Endothelial cell of umbilical vein (primary cell): ENCODE measurements around the gene DISP3. TPM values are rescaled to one million over a fixed set of nuclear protein-coding genes. Genes with fewer than 3 reads are reported as not detected.

Experiments
- BruUV-seq: library from RNA; stranded (reverse); fragments of 400-500 nt; replicated peaks from 2 replicates; lab custom pipeline; 2021; lab: Mats Ljungman, UMichigan
- CTCF ChIA-PET: fragments of 300-600, 350-600 bp; sonication (Branson Sonifier 250); formaldehyde crosslinking; loops from one replicate; lab custom pipeline; 2021; ENCODE audit warnings: antibody characterized with exemption, inconsistent platforms; lab: Charles Lee
- POLR2A ChIA-PET: fragments of 300-600, 350-600 bp; sonication (Branson Sonifier 250); formaldehyde crosslinking; loops from one replicate; lab custom pipeline; 2021; ENCODE audit warnings: antibody characterized with exemption, inconsistent platforms; lab: Charles Lee
- DNase-seq: peaks from one replicate; pipeline ENCODE4 v3.0.0-alpha.2; 2011; ENCODE audit warnings: low read depth, low spot score
- FAIRE-seq: peaks from 2 replicates; lab custom pipeline; 2011; peaks lifted over from hg19 to GRCh38; lab: Jason Lieb, UNC
- H2AFZ ChIP-seq: 2 replicates; pipeline ENCODE4 v1.6.0; 2012; ENCODE audit warnings: low read depth, low read length, control low read depth, inconsistent platforms
- H3K27ac ChIP-seq: 2 replicates; pipeline ENCODE4 v1.5.1; 2011; ENCODE audit warnings: low read depth, mild to moderate bottlenecking, control low read depth, low read length, moderate library complexity; ENCODE audit not compliant: insufficient read depth
- H3K27me3 ChIP-seq, 2 experiments: 2 replicates each; pipeline versions ENCODE4 v1.6.0 to v1.6.1; 2011; ENCODE audit warnings: low read length in 2 of 2, mixed read lengths in 1 of 2; ENCODE audit not compliant: control insufficient read depth in 2 of 2, insufficient read depth in 2 of 2
- H3K36me3 ChIP-seq, 2 experiments: 2 replicates in 1 of 2; 3 replicates in 1 of 2; pipeline ENCODE4 v1.5.1; 2011; ENCODE audit warnings: low read length in 2 of 2, mild to moderate bottlenecking in 1 of 2, moderate library complexity in 1 of 2; ENCODE audit not compliant: control insufficient read depth in 2 of 2, insufficient read depth in 2 of 2; ENCODE audit errors: extremely low read depth in 1 of 2
- H3K4me1 ChIP-seq: 3 replicates; pipeline ENCODE4 v1.5.1; 2011; ENCODE audit warnings: mild to moderate bottlenecking, low read length; ENCODE audit not compliant: control insufficient read depth, insufficient read depth; ENCODE audit errors: extremely low read depth
- H3K4me2 ChIP-seq: 2 replicates; pipeline ENCODE4 v1.6.1; 2011; ENCODE audit warnings: low read length, control low read depth, mixed read lengths; ENCODE audit not compliant: insufficient read depth
- H3K4me3 ChIP-seq, 3 experiments: fragments of 200-600 bp in 1 of 3; sonication (generic), shearing (Covaris generic) in 1 of 3; replicated peaks in 1 of 3; 2 replicates each; pipeline ENCODE4 v1.5.1; 2011 to 2016; ENCODE audit warnings: control low read depth in 3 of 3, low read length in 3 of 3, mild to moderate bottlenecking in 2 of 3, inconsistent platforms in 1 of 3, low read depth in 1 of 3, moderate library complexity in 1 of 3; ENCODE audit not compliant: insufficient read depth in 1 of 3
- H3K79me2 ChIP-seq: 2 replicates; pipeline ENCODE4 v1.6.0; 2012; ENCODE audit warnings: low read length, inconsistent platforms; ENCODE audit not compliant: control insufficient read depth, insufficient read depth
- H3K9ac ChIP-seq: replicated peaks from 2 replicates; pipeline ENCODE3; 2011; ENCODE audit warnings: low read length, control low read depth; ENCODE audit not compliant: insufficient read depth; ENCODE audit errors: extremely low read depth
- H3K9me1 ChIP-seq: replicated peaks from 3 replicates; pipeline ENCODE4 v1.6.0; 2011; ENCODE audit warnings: mild to moderate bottlenecking, low read length; ENCODE audit not compliant: control insufficient read depth, insufficient read depth; ENCODE audit errors: extremely low read depth
- H3K9me3 ChIP-seq: replicated peaks from 2 replicates; pipeline ENCODE4 v1.5.1; 2012; ENCODE audit warnings: low read length, inconsistent platforms; ENCODE audit not compliant: control insufficient read depth, insufficient read depth
- H4K20me1 ChIP-seq: replicated peaks from 2 replicates; pipeline ENCODE3; 2011; ENCODE audit warnings: mild to moderate bottlenecking, low read length; ENCODE audit not compliant: control insufficient read depth, insufficient read depth; ENCODE audit errors: extremely low read depth
- CTCF ChIP-seq, 2 donors: IDR thresholded peaks; 1 replicate in 1 of 2; 2 replicates in 1 of 2; pipeline ENCODE4 v1.5.1; 2011; ENCODE audit warnings: low read length in 2 of 2, mild to moderate bottlenecking in 2 of 2, moderate library complexity in 2 of 2, control low read depth in 1 of 2, inconsistent platforms in 1 of 2, low read depth in 1 of 2; ENCODE audit not compliant: insufficient read depth in 1 of 2; ENCODE audit errors: extremely low read depth in 1 of 2
- EZH2 ChIP-seq: IDR thresholded peaks from 2 replicates; pipeline ENCODE4 v1.6.1; 2012; ENCODE audit warnings: borderline replicate concordance, low read depth, mild to moderate bottlenecking, moderate library complexity, low read length, inconsistent platforms; ENCODE audit not compliant: severe bottlenecking
- FOS ChIP-seq: IDR thresholded peaks from 2 replicates; pipeline ENCODE4 v1.6.1; 2011; ENCODE audit warnings: mild to moderate bottlenecking, low read length, moderate library complexity, borderline replicate concordance; ENCODE audit not compliant: insufficient read depth
- GATA2 ChIP-seq: IDR thresholded peaks from 2 replicates; pipeline ENCODE4 v1.7.0; 2011; ENCODE audit warnings: low read depth, mild to moderate bottlenecking, moderate library complexity, mixed read lengths, low read length; ENCODE audit not compliant: insufficient read length, insufficient read depth
- JUN ChIP-seq: IDR thresholded peaks from 2 replicates; pipeline ENCODE4 v1.6.1; 2011; ENCODE audit warnings: borderline replicate concordance, low read depth; ENCODE audit not compliant: insufficient read length, insufficient read depth
- MAX ChIP-seq: IDR thresholded peaks from 2 replicates; pipeline ENCODE4 v1.6.1; 2011; ENCODE audit not compliant: insufficient read depth, insufficient read length
- MYC ChIP-seq: IDR thresholded peaks from one replicate; pipeline ENCODE4 v1.6.1; 2011; ENCODE audit warnings: mild to moderate bottlenecking, low read depth, low read length
- POLR2A ChIP-seq: IDR thresholded peaks from 2 replicates; pipeline ENCODE4 v1.6.1; 2012; ENCODE audit warnings: low read depth, mild to moderate bottlenecking, control low read depth, low read length
- POLR2AphosphoS5 ChIP-seq: IDR thresholded peaks from 2 replicates; pipeline ENCODE4 v1.6.1; 2012; ENCODE audit warnings: low read depth, mild to moderate bottlenecking, control low read depth, low read length, moderate library complexity; ENCODE audit not compliant: insufficient read depth
- dilution Hi-C: fragments of 300-500 bp; cut with MboI; formaldehyde crosslinking; loops from one replicate; pipeline ENCODE4 v1.15.0; 2019; ENCODE audit warnings: low sequenced_read_pairs; ENCODE audit not compliant: extremely low pct_ligation_motif_present
- intact Hi-C: fragments of 100-400 bp; cut with micrococcal nuclease; formaldehyde crosslinking; loops from one replicate; pipeline ENCODE4 v1.10.0; 2022
- polyA plus RNA-seq, 4 experiments: library from polyadenylated mRNA; depleted of rRNA in 3 of 4; stranded (reverse) in 3 of 4; unstranded in 1 of 4; fragments of >200 nt; gene quantifications; 2 replicates each; pipeline versions ENCODE4 v1.2.1 to v1.2.3, GENCODE V29; 2011 to 2012; ENCODE audit warnings: missing spikeins in 1 of 4
- total RNA-seq: library from RNA; stranded (reverse); gene quantifications from 2 replicates; pipeline ENCODE4 v1.2.3, GENCODE V29; 2021

The DISP3 gene
- total and polyA plus RNA-seq, 2 donors (not counting 3 experiments of a cell fraction or from before 2014, with no cell fraction given) = 0.26 to 0.49 TPM

GRCh38 chr1:11522400-11523235, 43.7 kb downstream of the DISP3 start:
- no peak for TF ChIP-seq CTCF (IDR thresholded peaks at IDR 0.05; ENCODE audit: extremely low read depth in 1 of 2, insufficient read depth in 1 of 2, low read depth in 1 of 2, low read length in 2 of 2)
- no peak for TF ChIP-seq FOS
- no peak for TF ChIP-seq MYC
- TF ChIP-seq GATA2 = no peak
- no peak for TF ChIP-seq MAX
- TF ChIP-seq POLR2AphosphoS5 = no peak
- TF ChIP-seq POLR2A = no peak
- no peak for TF ChIP-seq EZH2
- no peak for TF ChIP-seq JUN
- H3K36me3 ChIP-seq = no peaks in the 10 kb centered on the region
- intact Hi-C loops = no loop called here
- H3K79me2 ChIP-seq = no peaks in the 10 kb centered on the region
- dilution Hi-C loops = no loop called here
- H3K4me1 ChIP-seq = no peaks in the 10 kb centered on the region
- DNase-seq = no peak
- H4K20me1 ChIP-seq = no peaks in the 10 kb centered on the region
- no peaks in the 10 kb centered on the region for H3K9me1 ChIP-seq
- no peak overlapping the region for H3K4me2 ChIP-seq
- H3K9me3 ChIP-seq = no peaks in the 10 kb centered on the region
- BruUV-seq = no TSS peak
- no peak overlapping the region for H3K4me3 ChIP-seq
- H3K9ac ChIP-seq = no peak overlapping the region
- ChIA-PET CTCF (no interaction called here), POLR2A (no interaction called here)
- no peak overlapping the region for H2AFZ ChIP-seq
- no peaks in the 10 kb centered on the region for H3K27me3 ChIP-seq
- H3K27ac ChIP-seq = no peak overlapping the region
- FAIRE-seq = no peak
